ENCODE data around the gene SH3PXD2A. TPM values are rescaled to one million over a fixed set of nuclear protein-coding genes. Genes with fewer than 3 reads are reported as not detected.
"Not testable (repeated sequence)": the region's sequence is repeated elsewhere in the genome, so short reads cannot be mapped to it uniquely, and the experiment has no call there.

SH3PXD2A gene
- total RNA-seq, 4 donors from 2014 or later = 35.0 to 54.8 (median 45.4) TPM

GRCh38 chr10:103847346-103847745 lies 8.0 kb downstream of the SH3PXD2A start:
- 77 to 84% methylated on average over 7 of the region's 7 CpGs for WGBS, 2 donors
- H3K4me3 ChIP-seq (ENCODE audit: low read depth, poor library complexity, severe bottlenecking) = no peak overlapping the region
- intact Hi-C loops (cut with DNase I; ENCODE audit: low total_unique reads) = no loop called here
- DNase-seq (ENCODE audit: low spot score in 2 of 2) = no peak
- TF ChIP-seq CTCF (IDR thresholded peaks at IDR 0.05) (no peak), POLR2A (IDR thresholded peaks at IDR 0.05) (no peak)

- no peak for DNase-seq (ENCODE audit: low spot score in 2 of 2)
- 30 to 55% methylated on average over 5 of the region's 5 CpGs for WGBS, 2 donors
- intact Hi-C loops (cut with DNase I; ENCODE audit: low total_unique reads) = no loop called here
- no peak overlapping the region for H3K4me3 ChIP-seq (ENCODE audit: low read depth, poor library complexity, severe bottlenecking)
- no peak for TF ChIP-seq POLR2A (IDR thresholded peaks at IDR 0.05)
- TF ChIP-seq CTCF (IDR thresholded peaks at IDR 0.05) = no peak
These were observed 9.4 kb downstream of the SH3PXD2A start for GRCh38 chr10:103845972-103846371.

- H3K4me3 ChIP-seq (ENCODE audit: low read depth, poor library complexity, severe bottlenecking); DNase-seq (ENCODE audit: low spot score in 2 of 2); intact Hi-C loops (cut with DNase I; ENCODE audit: low total_unique reads): not testable (repeated sequence)
- WGBS, 2 donors = 78 to 86% methylated on average over 3 of the region's 3 CpGs
These were observed 10.0 kb downstream of the SH3PXD2A start for GRCh38 chr10:103845346-103845745.

- intact Hi-C loops (cut with DNase I; ENCODE audit: low total_unique reads) = no loop called here
- DNase-seq (ENCODE audit: low spot score in 2 of 2) = no peak
- TF ChIP-seq POLR2A (IDR thresholded peaks at IDR 0.05) (no peak), CTCF (IDR thresholded peaks at IDR 0.05) (no peak)
- 37 to 41% methylated on average over 6 of the region's 6 CpGs for WGBS, 2 donors
- no peak overlapping the region for H3K4me3 ChIP-seq (ENCODE audit: low read depth, poor library complexity, severe bottlenecking)
These were observed 11.4 kb downstream of the SH3PXD2A start for GRCh38 chr10:103843854-103844570.

- intact Hi-C loops (cut with DNase I; ENCODE audit: low total_unique reads) = no loop called here
- WGBS, 2 donors = 66 to 71% methylated on average over 3 of the region's 3 CpGs
- TF ChIP-seq POLR2A (IDR thresholded peaks at IDR 0.05) = no peak
- TF ChIP-seq CTCF (IDR thresholded peaks at IDR 0.05) = no peak
- DNase-seq (ENCODE audit: low spot score in 2 of 2) = no peak
- no peak overlapping the region for H3K4me3 ChIP-seq (ENCODE audit: low read depth, poor library complexity, severe bottlenecking)
These were observed 12.3 kb downstream of the SH3PXD2A start for GRCh38 chr10:103843045-103843444.

GRCh38 chr10:103842605-103843004 lies 12.8 kb downstream of the SH3PXD2A start:
- no peak overlapping the region for H3K4me3 ChIP-seq (ENCODE audit: low read depth, poor library complexity, severe bottlenecking)
- no peak for DNase-seq (ENCODE audit: low spot score in 2 of 2)
- intact Hi-C loops (cut with DNase I; ENCODE audit: low total_unique reads) = no loop called here
- no peak for TF ChIP-seq POLR2A (IDR thresholded peaks at IDR 0.05)
- no peak for TF ChIP-seq CTCF (IDR thresholded peaks at IDR 0.05)
- 49 to 73% methylated on average over 7 of the region's 7 CpGs for WGBS, 2 donors
